MCF 10A (cell line): Measurements from ENCODE around the gene CNN2. TPM values are rescaled to one million over a fixed set of nuclear protein-coding genes. Genes with fewer than 3 reads are reported as not detected.
A peak's percentile ranks its signal among the peaks of the same experiment; 100 is the strongest.

Source experiments
- BruUV-seq: library from RNA; stranded (reverse); fragments of 400-500 nt; replicated peaks from 2 replicates; lab custom pipeline; 2021; lab: Mats Ljungman, UMichigan
- CTCF ChIA-PET: fragments of 300-600 bp; sonication (Branson Sonifier 250); formaldehyde crosslinking; extraction: SDS; loops from one replicate; lab custom pipeline; 2021; ENCODE audit warnings: antibody characterized with exemption, inconsistent platforms; lab: Yijun Ruan, JAX
- POLR2A ChIA-PET: fragments of 300-600, 350-650 bp; sonication (Branson Sonifier 250); formaldehyde crosslinking; extraction: SDS; loops from one replicate; lab custom pipeline; 2020; ENCODE audit warnings: antibody characterized with exemption, inconsistent platforms; lab: Yijun Ruan, JAX
- DNase-seq: peaks from one replicate; pipeline ENCODE4 v3.0.0-alpha.2; 2018; ENCODE audit not compliant: unreplicated experiment
- H3K27ac Mint-ChIP-seq: one replicate; pipeline ENCODE4 v1.8.0; 2022; ENCODE audit warnings: mild to moderate bottlenecking, low read depth, mixed read lengths; ENCODE audit not compliant: unreplicated experiment
- H3K27me3 Mint-ChIP-seq: one replicate; pipeline ENCODE4 v1.8.0; 2022; ENCODE audit warnings: mixed read lengths; ENCODE audit not compliant: insufficient read depth, unreplicated experiment
- H3K36me3 Mint-ChIP-seq: one replicate; pipeline ENCODE4 v1.8.0; 2022; ENCODE audit warnings: mild to moderate bottlenecking, moderate library complexity, mixed read lengths; ENCODE audit not compliant: insufficient read depth, unreplicated experiment
- H3K4me1 Mint-ChIP-seq: one replicate; pipeline ENCODE4 v1.8.0; 2022; ENCODE audit warnings: mixed read lengths; ENCODE audit not compliant: insufficient read depth, unreplicated experiment
- H3K4me3 Mint-ChIP-seq: one replicate; pipeline ENCODE4 v1.8.0; 2022; ENCODE audit warnings: mild to moderate bottlenecking, moderate library complexity, mixed read lengths; ENCODE audit not compliant: unreplicated experiment
- H3K9me3 Mint-ChIP-seq: one replicate; pipeline ENCODE4 v1.8.0; 2022; ENCODE audit warnings: mixed read lengths; ENCODE audit not compliant: unreplicated experiment
- intact Hi-C: fragments of 100-400 bp; cut with micrococcal nuclease; formaldehyde crosslinking; loops from 2 replicates; pipeline ENCODE4 v1.14.1; 2022
- total RNA-seq: library from RNA; stranded (reverse); gene quantifications from 2 replicates; pipeline ENCODE4 v1.2.3, GENCODE V29; 2022
- TF ChIP-seq, protein P1 (sequence below): fragments of 200-600 bp; IDR thresholded peaks from one replicate; pipeline ENCODE4 v1.8.0; 2022; ENCODE audit warnings: antibody characterized with exemption, mild to moderate bottlenecking; ENCODE audit not compliant: unreplicated experiment

CNN2 gene
- total RNA-seq, 1 experiment from 2014 or later: 166 TPM

DNA sequence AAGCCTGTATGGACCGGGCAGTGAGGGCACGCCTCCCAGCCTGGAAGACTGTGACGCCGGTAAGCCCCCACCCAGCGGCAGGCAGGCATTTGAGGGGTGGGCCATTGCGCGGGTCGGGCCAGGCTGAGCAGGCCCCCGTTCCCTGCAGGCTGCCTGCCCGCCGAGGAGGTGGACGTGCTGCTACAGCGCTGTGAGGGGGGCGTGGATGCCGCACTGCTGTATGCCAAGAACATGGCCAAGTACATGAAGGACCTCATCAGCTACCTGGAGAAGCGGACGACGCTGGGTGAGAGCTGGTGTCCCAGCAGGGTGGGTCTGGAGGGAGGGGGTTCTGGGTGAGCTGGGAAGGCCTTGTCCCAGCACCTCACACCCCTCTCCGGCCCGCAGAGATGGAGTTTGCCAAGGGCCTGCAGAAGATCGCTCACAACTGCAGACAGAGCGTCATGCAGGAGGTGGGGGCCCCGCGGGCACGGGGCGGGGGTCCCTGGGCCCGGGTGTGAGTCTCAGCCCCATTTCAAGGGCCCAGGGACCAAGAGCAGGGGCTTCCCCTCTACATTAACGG, 47.6 kb downstream of the CNN2 start:
- BruUV-seq: no TSS peak
- TF ChIP-seq, protein P1, sequence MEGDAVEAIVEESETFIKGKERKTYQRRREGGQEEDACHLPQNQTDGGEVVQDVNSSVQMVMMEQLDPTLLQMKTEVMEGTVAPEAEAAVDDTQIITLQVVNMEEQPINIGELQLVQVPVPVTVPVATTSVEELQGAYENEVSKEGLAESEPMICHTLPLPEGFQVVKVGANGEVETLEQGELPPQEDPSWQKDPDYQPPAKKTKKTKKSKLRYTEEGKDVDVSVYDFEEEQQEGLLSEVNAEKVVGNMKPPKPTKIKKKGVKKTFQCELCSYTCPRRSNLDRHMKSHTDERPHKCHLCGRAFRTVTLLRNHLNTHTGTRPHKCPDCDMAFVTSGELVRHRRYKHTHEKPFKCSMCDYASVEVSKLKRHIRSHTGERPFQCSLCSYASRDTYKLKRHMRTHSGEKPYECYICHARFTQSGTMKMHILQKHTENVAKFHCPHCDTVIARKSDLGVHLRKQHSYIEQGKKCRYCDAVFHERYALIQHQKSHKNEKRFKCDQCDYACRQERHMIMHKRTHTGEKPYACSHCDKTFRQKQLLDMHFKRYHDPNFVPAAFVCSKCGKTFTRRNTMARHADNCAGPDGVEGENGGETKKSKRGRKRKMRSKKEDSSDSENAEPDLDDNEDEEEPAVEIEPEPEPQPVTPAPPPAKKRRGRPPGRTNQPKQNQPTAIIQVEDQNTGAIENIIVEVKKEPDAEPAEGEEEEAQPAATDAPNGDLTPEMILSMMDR: no peak
- DNase-seq: no peak
- H3K27me3 Mint-ChIP-seq: no peaks in the 10 kb centered on the region
- H3K27ac Mint-ChIP-seq: no peak overlapping the region
- ChIA-PET CTCF (interaction anchor here (1.4 to 1.5 kb wide), 2 partner anchors 9 to 16 kb away, joined by 4 to 6 read pairs; no protein-coding TSS in a partner anchor), POLR2A (interaction anchor here (0.6 to 4.2 kb wide), 10 partner anchors 9 to 441 kb away, joined by 3 to 20 read pairs (median 5); partner anchors contain the start of genes ABCA7, ATP5F1D, CNN2 and POLRMT)
- H3K36me3 Mint-ChIP-seq: peaks cover under 1% of the 10 kb centered on the region
- no peaks in the 10 kb centered on the region for H3K9me3 Mint-ChIP-seq
- intact Hi-C loops: no loop called here
- peaks cover 10% of the 10 kb centered on the region for H3K4me1 Mint-ChIP-seq
- H3K4me3 Mint-ChIP-seq: no peak overlapping the region

GRCh38 chr19:1074544-1075283, 48.3 kb downstream of the CNN2 start:
- H3K27me3 Mint-ChIP-seq: no peaks in the 10 kb centered on the region
- ChIA-PET CTCF (interaction anchor here (0.8 to 1.4 kb wide), 2 partner anchors 17 to 23 kb away, joined by 4 read pairs; no protein-coding TSS in a partner anchor), POLR2A (interaction anchor here (0.6 to 4.2 kb wide), 12 partner anchors 9 to 441 kb away, joined by 3 to 20 read pairs (median 5); partner anchors contain the start of genes ABCA7, ATP5F1D, CNN2 and POLRMT)
- intact Hi-C loops: no loop called here
- no peak overlapping the region for H3K27ac Mint-ChIP-seq
- peaks cover 8% of the 10 kb centered on the region for H3K4me1 Mint-ChIP-seq
- H3K36me3 Mint-ChIP-seq: peaks cover under 1% of the 10 kb centered on the region
- BruUV-seq: no TSS peak
- H3K9me3 Mint-ChIP-seq: no peaks in the 10 kb centered on the region
- TF ChIP-seq, protein P1: no peak
- no peak overlapping the region for H3K4me3 Mint-ChIP-seq
- peak; percentile 87 for DNase-seq

GRCh38 chr19:1076046-1076386, 49.6 kb downstream of the CNN2 start:
- TF ChIP-seq, protein P1: no peak
- no peak overlapping the region for H3K27ac Mint-ChIP-seq
- CTCF ChIA-PET: no interaction called here
- no peaks in the 10 kb centered on the region for H3K27me3 Mint-ChIP-seq
- POLR2A ChIA-PET: interaction anchor here (0.6 to 4.2 kb wide), 9 partner anchors 9 to 128 kb away, joined by 3 to 20 read pairs (median 5); partner anchors contain the start of gene CNN2
- peaks cover 12% of the 10 kb centered on the region for H3K36me3 Mint-ChIP-seq
- intact Hi-C loops: no loop called here
- H3K4me3 Mint-ChIP-seq: peak overlapping the region; percentile 43
- BruUV-seq: no TSS peak
- peaks cover 8% of the 10 kb centered on the region for H3K4me1 Mint-ChIP-seq
- DNase-seq: no peak
- no peaks in the 10 kb centered on the region for H3K9me3 Mint-ChIP-seq

DNA sequence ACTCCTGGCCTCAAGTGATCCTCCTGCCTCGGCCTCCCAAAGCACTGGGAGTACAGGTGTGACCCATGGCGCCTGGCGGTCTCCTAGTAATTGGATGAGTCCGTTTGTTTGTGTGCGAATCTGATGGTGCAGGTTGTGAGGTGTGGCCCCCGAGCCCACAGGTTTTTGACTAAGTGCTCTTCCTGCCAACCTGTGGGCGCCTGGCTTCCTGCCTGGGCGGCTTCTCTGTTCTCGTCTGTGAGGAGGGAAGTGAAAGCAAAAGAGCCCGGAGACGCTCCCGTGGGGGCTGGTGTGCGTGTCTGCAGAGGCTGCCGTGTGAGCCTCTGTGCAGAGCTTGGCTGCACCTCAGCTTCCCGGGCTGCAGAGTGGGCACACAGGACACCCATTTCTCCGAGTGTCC, 50.5 kb downstream of the CNN2 start:
- ChIA-PET CTCF (interaction anchor here (0.6 to 1.2 kb wide), 3 partner anchors 19 to 140 kb away, joined by 3 to 5 read pairs (median 4); no protein-coding TSS in a partner anchor), POLR2A (interaction anchor here (0.6 to 4.2 kb wide), 5 partner anchors 8 to 1073 kb away, joined by 3 to 20 read pairs (median 3); no protein-coding TSS in a partner anchor)
- Mint-ChIP-seq H3K4me3 (peak overlapping the region; percentile 19), H3K9me3 (no peaks in the 10 kb centered on the region), H3K36me3 (peaks cover 12% of the 10 kb centered on the region), H3K27me3 (no peaks in the 10 kb centered on the region), H3K27ac (no peak overlapping the region), H3K4me1 (peaks cover 8% of the 10 kb centered on the region)
- peak; percentile 79 for DNase-seq
- intact Hi-C loops: no loop called here
- no TSS peak for BruUV-seq
- TF ChIP-seq, protein P1: no peak
